Measurements from ENCODE around the gene GIGYF2. TPM values are rescaled to one million over a fixed set of nuclear protein-coding genes. Genes with fewer than 3 reads are reported as not detected.
A peak's percentile ranks its signal among the peaks of the same experiment; 100 is the strongest.

The GIGYF2 gene
- total and polyA plus RNA-seq, 2 of the 13 experiments (the other 11 are each of a cell fraction or from before 2014, with no cell fraction given): 44.9 to 73.5 TPM

GRCh38 chr2:232871835-232872736 lies 175.0 kb downstream of the GIGYF2 start (continued):
- 0 out of 2 replicates have a peak, but pooled peaks have one; percentile 22 for TF ChIP-seq ZNF550 (CRISPR knock-in tag; IDR thresholded peaks at IDR 0.05; ENCODE audit: borderline replicate concordance)
- no peak; the same call in 1 of the 2 replicates for TF ChIP-seq ZNF484 (CRISPR knock-in tag; IDR thresholded peaks at IDR 0.05; ENCODE audit: borderline replicate concordance, low read depth)
- no peak for TF ChIP-seq ZNF263 (CRISPR knock-in tag; IDR thresholded peaks at IDR 0.05)
- no peak for TF ChIP-seq ZNF737 (CRISPR knock-in tag; IDR thresholded peaks at IDR 0.05; ENCODE audit: borderline replicate concordance)
- TF ChIP-seq PHF8 (CRISPR knock-in tag; IDR thresholded peaks at IDR 0.05): peak; percentile 77
- no peak for TF ChIP-seq NFRKB (IDR thresholded peaks at IDR 0.05)
- TF ChIP-seq CENPX (CRISPR knock-in tag; IDR thresholded peaks at IDR 0.05): no peak
- peak; percentile 74; the same call in 1 of the 2 replicates for TF ChIP-seq YEATS2 (CRISPR knock-in tag; IDR thresholded peaks at IDR 0.05; ENCODE audit: borderline replicate concordance)
- 0 out of 2 replicates have a peak, but pooled peaks have one; percentile 10 for TF ChIP-seq RAD21 (CRISPR knock-in tag; IDR thresholded peaks at IDR 0.05)
- TF ChIP-seq SMAD1 (CRISPR knock-in tag; IDR thresholded peaks at IDR 0.05; ENCODE audit: borderline replicate concordance, low read depth): peak; percentile 85; the same call in 1 of the 2 replicates
- 0 out of 2 replicates have a peak, but pooled peaks have one; percentile 46 for TF ChIP-seq DNMT3B (CRISPR knock-in tag; conservative IDR thresholded peaks at IDR 0.05)
- no peak for TF ChIP-seq MTA3 (CRISPR knock-in tag; IDR thresholded peaks at IDR 0.05)
- TF ChIP-seq POGK (CRISPR knock-in tag; conservative IDR thresholded peaks at IDR 0.05): peak; percentile 53
- TF ChIP-seq ZFP36 (IDR thresholded peaks at IDR 0.05; ENCODE audit: borderline replicate concordance, low read depth, low read length, partially characterized antibody): no peak
- TF ChIP-seq SP1 (IDR thresholded peaks at IDR 0.05): no peak
- no peak for TF ChIP-seq SP1 (CRISPR knock-in tag; IDR thresholded peaks at IDR 0.05)
- TF ChIP-seq ARNT2 (CRISPR knock-in tag; IDR thresholded peaks at IDR 0.05; ENCODE audit: low read depth): peak; percentile 83
- no peak; the same call in 1 of the 2 replicates for TF ChIP-seq ZC3H4 (CRISPR knock-in tag; IDR thresholded peaks at IDR 0.05; ENCODE audit: borderline replicate concordance)
- TF ChIP-seq KLF11 (CRISPR knock-in tag; IDR thresholded peaks at IDR 0.05): no peak
- no peak for TF ChIP-seq ZSCAN12 (CRISPR knock-in tag; IDR thresholded peaks at IDR 0.05)
- TF ChIP-seq SP140L (CRISPR knock-in tag; IDR thresholded peaks at IDR 0.05; ENCODE audit: borderline replicate concordance): no peak
- TF ChIP-seq ZNF580 (CRISPR knock-in tag; IDR thresholded peaks at IDR 0.05; ENCODE audit: borderline replicate concordance, low read depth): no peak
- TF ChIP-seq, protein P1, sequence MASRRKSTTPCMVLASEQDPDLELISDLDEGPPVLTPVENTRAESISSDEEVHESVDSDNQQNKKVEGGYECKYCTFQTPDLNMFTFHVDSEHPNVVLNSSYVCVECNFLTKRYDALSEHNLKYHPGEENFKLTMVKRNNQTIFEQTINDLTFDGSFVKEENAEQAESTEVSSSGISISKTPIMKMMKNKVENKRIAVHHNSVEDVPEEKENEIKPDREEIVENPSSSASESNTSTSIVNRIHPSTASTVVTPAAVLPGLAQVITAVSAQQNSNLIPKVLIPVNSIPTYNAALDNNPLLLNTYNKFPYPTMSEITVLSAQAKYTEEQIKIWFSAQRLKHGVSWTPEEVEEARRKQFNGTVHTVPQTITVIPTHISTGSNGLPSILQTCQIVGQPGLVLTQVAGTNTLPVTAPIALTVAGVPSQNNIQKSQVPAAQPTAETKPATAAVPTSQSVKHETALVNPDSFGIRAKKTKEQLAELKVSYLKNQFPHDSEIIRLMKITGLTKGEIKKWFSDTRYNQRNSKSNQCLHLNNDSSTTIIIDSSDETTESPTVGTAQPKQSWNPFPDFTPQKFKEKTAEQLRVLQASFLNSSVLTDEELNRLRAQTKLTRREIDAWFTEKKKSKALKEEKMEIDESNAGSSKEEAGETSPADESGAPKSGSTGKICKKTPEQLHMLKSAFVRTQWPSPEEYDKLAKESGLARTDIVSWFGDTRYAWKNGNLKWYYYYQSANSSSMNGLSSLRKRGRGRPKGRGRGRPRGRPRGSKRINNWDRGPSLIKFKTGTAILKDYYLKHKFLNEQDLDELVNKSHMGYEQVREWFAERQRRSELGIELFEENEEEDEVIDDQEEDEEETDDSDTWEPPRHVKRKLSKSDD (CRISPR knock-in tag; IDR thresholded peaks at IDR 0.05; ENCODE audit: low read depth): no peak
- TF ChIP-seq, protein P2, sequence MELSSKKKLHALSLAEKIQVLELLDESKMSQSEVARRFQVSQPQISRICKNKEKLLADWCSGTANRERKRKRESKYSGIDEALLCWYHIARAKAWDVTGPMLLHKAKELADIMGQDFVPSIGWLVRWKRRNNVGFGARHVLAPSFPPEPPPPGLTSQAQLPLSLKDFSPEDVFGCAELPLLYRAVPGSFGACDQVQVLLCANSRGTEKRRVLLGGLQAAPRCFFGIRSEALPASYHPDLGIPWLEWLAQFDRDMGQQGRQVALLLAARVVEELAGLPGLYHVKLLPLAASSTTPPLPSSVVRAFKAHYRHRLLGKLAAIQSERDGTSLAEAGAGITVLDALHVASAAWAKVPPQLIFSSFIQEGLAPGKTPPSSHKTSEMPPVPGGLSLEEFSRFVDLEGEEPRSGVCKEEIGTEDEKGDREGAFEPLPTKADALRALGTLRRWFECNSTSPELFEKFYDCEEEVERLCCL (CRISPR knock-in tag; IDR thresholded peaks at IDR 0.05; ENCODE audit: borderline replicate concordance): no peak
- peak; percentile 82 for TF ChIP-seq NCOA2 (CRISPR knock-in tag; IDR thresholded peaks at IDR 0.05)
